NCI-H2196 treated with DMSO at 0.1 percent for 48 hours (cell line): ENCODE results near the gene MATCAP1.

Experiments
- DNase-seq: peaks from one replicate; lab custom pipeline; 2025; ENCODE audit not compliant: unreplicated experiment; lab: John Stamatoyannopoulos, UW

Gene MATCAP1

GRCh38 chr16:67208154-67208896 is 24.6 kb upstream of the MATCAP1 start:
- no peak for DNase-seq

GRCh38 chr16:67207249-67208091 is 23.7 kb upstream of the MATCAP1 start:
- DNase-seq: peak; percentile 23

GRCh38 chr16:67206838-67207248 is 23.1 kb upstream of the MATCAP1 start:
- DNase-seq: no peak

GRCh38 chr16:67206129-67206837 is 22.5 kb upstream of the MATCAP1 start:
- DNase-seq: no peak

GRCh38 chr16:67204076-67204475 is 20.3 kb upstream of the MATCAP1 start:
- DNase-seq: no peak

GRCh38 chr16:67202956-67203493 is 19.3 kb upstream of the MATCAP1 start:
- no peak for DNase-seq

GRCh38 chr16:67202426-67202825 is 18.7 kb upstream of the MATCAP1 start:
- DNase-seq: no peak

GRCh38 chr16:67201411-67202345 is 17.9 kb upstream of the MATCAP1 start:
- no peak for DNase-seq

- no peak for DNase-seq
Measured at GRCh38 chr16:67200491-67200890, 16.7 kb upstream of the MATCAP1 start.

GRCh38 chr16:67199808-67200198 is 16.0 kb upstream of the MATCAP1 start:
- no peak for DNase-seq

- no peak for DNase-seq
Measured at GRCh38 chr16:67199011-67199807, 15.4 kb upstream of the MATCAP1 start, which contains the start of gene ELMO3. Gene ELMO3 (plus strand): TSS chr16:67199131. CDS start chr16:67199327, 196 bp downstream.

- DNase-seq: no peak
Measured at GRCh38 chr16:67198238-67198734, 14.5 kb upstream of the MATCAP1 start.

- no peak for DNase-seq
Measured at GRCh38 chr16:67197704-67198103, 13.9 kb upstream of the MATCAP1 start.

- no peak for DNase-seq
Measured at GRCh38 chr16:67196881-67197280, 13.1 kb upstream of the MATCAP1 start.

- no peak for DNase-seq
Measured at GRCh38 chr16:67195676-67196075, 11.9 kb upstream of the MATCAP1 start.

GRCh38 chr16:67194260-67194659 is 10.5 kb upstream of the MATCAP1 start:
- DNase-seq: no peak

GRCh38 chr16:67193536-67193935 is 9.8 kb upstream of the MATCAP1 start:
- DNase-seq: no peak

GRCh38 chr16:67192781-67193361 is 9.1 kb upstream of the MATCAP1 start:
- DNase-seq: no peak
